HepG2 (cell line): ENCODE data around the gene TIPIN. TPM values are rescaled to one million over a fixed set of nuclear protein-coding genes. Genes with fewer than 3 reads are reported as not detected.

Source experiments
- CEBPB ChIP-seq: IDR thresholded peaks from 2 replicates; pipeline ENCODE4 v1.6.1; 2011; ENCODE audit warnings: low read depth, low read length, improper control_type of control experiment, borderline replicate concordance
- DNMT1 ChIP-seq: sonication (generic); formaldehyde crosslinking; IDR thresholded peaks from 2 replicates; pipeline ENCODE4 v1.5.1; 2020; ENCODE audit warnings: mild to moderate bottlenecking, missing genetic modification reagents
- FOSL2 ChIP-seq: sonication (generic); formaldehyde crosslinking; IDR thresholded peaks from 2 replicates; pipeline ENCODE4 v1.4.0; 2020; ENCODE audit warnings: missing genetic modification reagents
- FOXJ3 ChIP-seq: sonication (generic); formaldehyde crosslinking; IDR thresholded peaks from 2 replicates; pipeline ENCODE4 v1.4.0; 2020; ENCODE audit warnings: missing genetic modification reagents, mild to moderate bottlenecking, borderline replicate concordance
- HDAC2 ChIP-seq: sonication (generic); formaldehyde crosslinking; IDR thresholded peaks from 2 replicates; pipeline ENCODE4 v1.4.0; 2020; ENCODE audit warnings: missing genetic modification reagents
- KDM4B ChIP-seq: sonication (generic); formaldehyde crosslinking; IDR thresholded peaks from 2 replicates; pipeline ENCODE4 v1.4.0; 2020; ENCODE audit warnings: missing genetic modification reagents
- LCORL ChIP-seq, 2 experiments: fragments of 450-650 bp in 1 of 2; sonication (generic) in 1 of 2; formaldehyde crosslinking in 1 of 2; IDR thresholded peaks; 2 replicates each; pipeline versions ENCODE4 v1.5.0 to v1.6.1; 2017 to 2020; ENCODE audit warnings: antibody characterized with exemption in 1 of 2, missing genetic modification reagents in 1 of 2
- MZF1 ChIP-seq: sonication (generic); formaldehyde crosslinking; IDR thresholded peaks from 2 replicates; pipeline ENCODE4 v1.8.1; 2023; ENCODE audit warnings: mild to moderate bottlenecking, missing genetic modification reagents, borderline replicate concordance
- NFIC ChIP-seq: IDR thresholded peaks from 2 replicates; pipeline ENCODE4 v1.6.1; 2012; ENCODE audit warnings: mild to moderate bottlenecking, low read length, inconsistent platforms
- NPAS2 ChIP-seq: sonication (generic); formaldehyde crosslinking; IDR thresholded peaks from 2 replicates; pipeline ENCODE4 v1.8.0; 2022; ENCODE audit warnings: mild to moderate bottlenecking, missing genetic modification reagents, borderline replicate concordance
- PHB2 ChIP-seq: fragments of 450-650 bp; IDR thresholded peaks from 2 replicates; pipeline ENCODE4 v1.6.1; 2018; ENCODE audit not compliant: partially characterized antibody
- TP53 ChIP-seq: sonication (generic); formaldehyde crosslinking; conservative IDR thresholded peaks from 2 replicates; pipeline ENCODE4 v1.4.0; 2020; ENCODE audit warnings: missing genetic modification reagents
- ZMYM3 ChIP-seq: sonication (generic); formaldehyde crosslinking; IDR thresholded peaks from 2 replicates; pipeline ENCODE4 v1.5.1; 2020; ENCODE audit warnings: mild to moderate bottlenecking, missing genetic modification reagents
- ZNF253 ChIP-seq: sonication (generic); formaldehyde crosslinking; IDR thresholded peaks from 2 replicates; pipeline ENCODE4 v1.8.0; 2022; ENCODE audit warnings: mild to moderate bottlenecking, missing genetic modification reagents, borderline replicate concordance
- ZNF33B ChIP-seq: sonication (generic); formaldehyde crosslinking; IDR thresholded peaks from 2 replicates; pipeline ENCODE4 v1.5.1; 2020; ENCODE audit warnings: mild to moderate bottlenecking, missing genetic modification reagents
- ZNF343 ChIP-seq: sonication (generic); formaldehyde crosslinking; IDR thresholded peaks from 2 replicates; pipeline ENCODE4 v1.4.0; 2020; ENCODE audit warnings: mild to moderate bottlenecking, missing genetic modification reagents
- ZNF644 ChIP-seq: IDR thresholded peaks from 2 replicates; pipeline ENCODE4 v1.6.1; 2016; ENCODE audit warnings: low read depth
- ZNF713 ChIP-seq: sonication (generic); formaldehyde crosslinking; IDR thresholded peaks from 2 replicates; pipeline ENCODE4 v1.4.0; 2020; ENCODE audit warnings: mild to moderate bottlenecking, missing genetic modification reagents
- ZNF782 ChIP-seq: sonication (generic); formaldehyde crosslinking; IDR thresholded peaks from 2 replicates; pipeline ENCODE4 v1.4.0; 2020; ENCODE audit warnings: missing genetic modification reagents, mild to moderate bottlenecking, borderline replicate concordance
- ZSCAN31 ChIP-seq: sonication (generic); formaldehyde crosslinking; IDR thresholded peaks from 2 replicates; pipeline ENCODE4 v1.5.0; 2020; ENCODE audit warnings: low read depth, mild to moderate bottlenecking, missing genetic modification reagents
- polyA plus RNA-seq, 8 experiments: library from polyadenylated mRNA; depleted of rRNA in 3 of 8; stranded (reverse) in 7 of 8; unstranded in 1 of 8; fragments of >200 nt; fragmentation: Illumina TruSeq in 4 of 8; extraction: Trizol in 4 of 8; gene quantifications; 2 replicates each; pipeline versions ENCODE4 v1.2.1 to v1.2.3, GENCODE V29; 2011 to 2016; ENCODE audit warnings: low read depth in 4 of 8, missing spikeins in 1 of 8, mixed read lengths in 1 of 8; ENCODE audit not compliant: insufficient read depth in 1 of 8
- total RNA-seq, 5 experiments: library from RNA; depleted of rRNA; stranded (reverse); fragments of >200 nt; fragmentation: Illumina TruSeq; extraction: Trizol; gene quantifications; 2 replicates each; pipeline ENCODE4 v1.2.3, GENCODE V29; 2016; ENCODE audit warnings: low read depth in 1 of 5
- TF ChIP-seq, protein P1 (sequence below): IDR thresholded peaks from 2 replicates; pipeline ENCODE4 v1.4.0; 2020; ENCODE audit warnings: mild to moderate bottlenecking, missing genetic modification reagents
- TF ChIP-seq, protein P2 (sequence below): IDR thresholded peaks from 2 replicates; pipeline ENCODE4 v1.6.1; 2016; ENCODE audit warnings: control low read depth
- TF ChIP-seq, protein P3 (sequence below): sonication (generic); formaldehyde crosslinking; IDR thresholded peaks from 2 replicates; pipeline ENCODE4 v1.4.0; 2020; ENCODE audit warnings: missing genetic modification reagents, mild to moderate bottlenecking, borderline replicate concordance
- TF ChIP-seq, protein P4 (sequence below): sonication (generic); formaldehyde crosslinking; IDR thresholded peaks from 2 replicates; pipeline ENCODE4 v1.4.0; 2020; ENCODE audit warnings: mild to moderate bottlenecking, missing genetic modification reagents
- TF ChIP-seq, protein P5 (sequence below): sonication (generic); formaldehyde crosslinking; IDR thresholded peaks from 2 replicates; pipeline ENCODE4 v1.4.0; 2020; ENCODE audit warnings: missing genetic modification reagents, borderline replicate concordance

The TIPIN gene
- total and polyA plus RNA-seq, 2 of the 13 experiments (the other 11 are each of a cell fraction or from before 2014, with no cell fraction given) = 2.7 to 28.6 TPM

DNA sequence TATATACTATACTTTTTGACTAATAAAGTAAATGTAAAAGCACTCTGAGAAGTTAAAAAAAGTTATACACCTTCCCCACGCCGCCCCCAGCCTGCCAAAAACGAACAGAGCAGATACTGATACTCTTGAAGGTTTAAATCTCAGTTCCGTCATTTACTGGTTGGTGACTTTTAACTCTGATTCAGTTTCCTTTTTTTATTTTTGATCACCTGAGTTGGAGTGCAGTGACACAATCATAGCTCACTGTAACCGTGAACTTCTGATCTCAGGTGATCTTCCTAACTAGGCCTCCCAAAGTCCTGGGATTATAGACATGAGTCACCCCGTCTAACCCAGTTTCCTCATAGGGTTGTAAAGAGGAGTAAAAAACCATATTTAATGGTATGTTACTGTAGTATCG is 3.3 kb upstream of the TIPIN start (continued):
- TF ChIP-seq, protein P1, sequence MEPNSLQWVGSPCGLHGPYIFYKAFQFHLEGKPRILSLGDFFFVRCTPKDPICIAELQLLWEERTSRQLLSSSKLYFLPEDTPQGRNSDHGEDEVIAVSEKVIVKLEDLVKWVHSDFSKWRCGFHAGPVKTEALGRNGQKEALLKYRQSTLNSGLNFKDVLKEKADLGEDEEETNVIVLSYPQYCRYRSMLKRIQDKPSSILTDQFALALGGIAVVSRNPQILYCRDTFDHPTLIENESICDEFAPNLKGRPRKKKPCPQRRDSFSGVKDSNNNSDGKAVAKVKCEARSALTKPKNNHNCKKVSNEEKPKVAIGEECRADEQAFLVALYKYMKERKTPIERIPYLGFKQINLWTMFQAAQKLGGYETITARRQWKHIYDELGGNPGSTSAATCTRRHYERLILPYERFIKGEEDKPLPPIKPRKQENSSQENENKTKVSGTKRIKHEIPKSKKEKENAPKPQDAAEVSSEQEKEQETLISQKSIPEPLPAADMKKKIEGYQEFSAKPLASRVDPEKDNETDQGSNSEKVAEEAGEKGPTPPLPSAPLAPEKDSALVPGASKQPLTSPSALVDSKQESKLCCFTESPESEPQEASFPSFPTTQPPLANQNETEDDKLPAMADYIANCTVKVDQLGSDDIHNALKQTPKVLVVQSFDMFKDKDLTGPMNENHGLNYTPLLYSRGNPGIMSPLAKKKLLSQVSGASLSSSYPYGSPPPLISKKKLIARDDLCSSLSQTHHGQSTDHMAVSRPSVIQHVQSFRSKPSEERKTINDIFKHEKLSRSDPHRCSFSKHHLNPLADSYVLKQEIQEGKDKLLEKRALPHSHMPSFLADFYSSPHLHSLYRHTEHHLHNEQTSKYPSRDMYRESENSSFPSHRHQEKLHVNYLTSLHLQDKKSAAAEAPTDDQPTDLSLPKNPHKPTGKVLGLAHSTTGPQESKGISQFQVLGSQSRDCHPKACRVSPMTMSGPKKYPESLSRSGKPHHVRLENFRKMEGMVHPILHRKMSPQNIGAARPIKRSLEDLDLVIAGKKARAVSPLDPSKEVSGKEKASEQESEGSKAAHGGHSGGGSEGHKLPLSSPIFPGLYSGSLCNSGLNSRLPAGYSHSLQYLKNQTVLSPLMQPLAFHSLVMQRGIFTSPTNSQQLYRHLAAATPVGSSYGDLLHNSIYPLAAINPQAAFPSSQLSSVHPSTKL = no peak
- TF ChIP-seq LCORL (IDR thresholded peaks at IDR 0.05) (no peak), LCORL (CRISPR knock-in tag; IDR thresholded peaks at IDR 0.05) (0 out of 2 replicates have a peak, but pooled peaks have one; percentile 38), ZNF782 (CRISPR knock-in tag) (no peak), PHB2 (no peak), ZNF253 (CRISPR knock-in tag) (no peak), ZNF713 (CRISPR knock-in tag) (no peak), TP53 (no peak), MZF1 (CRISPR knock-in tag) (no peak), HDAC2 (CRISPR knock-in tag) (no peak), CEBPB (no peak), ZNF33B (CRISPR knock-in tag) (no peak), DNMT1 (no peak), NFIC (no peak), NPAS2 (CRISPR knock-in tag) (no peak), ZMYM3 (no peak), FOSL2 (CRISPR knock-in tag) (peak; percentile 85), ZNF343 (no peak), ZSCAN31 (CRISPR knock-in tag) (no peak), KDM4B (no peak), FOXJ3 (no peak), ZNF644 (CRISPR knock-in tag) (no peak)
- TF ChIP-seq, protein P2, sequence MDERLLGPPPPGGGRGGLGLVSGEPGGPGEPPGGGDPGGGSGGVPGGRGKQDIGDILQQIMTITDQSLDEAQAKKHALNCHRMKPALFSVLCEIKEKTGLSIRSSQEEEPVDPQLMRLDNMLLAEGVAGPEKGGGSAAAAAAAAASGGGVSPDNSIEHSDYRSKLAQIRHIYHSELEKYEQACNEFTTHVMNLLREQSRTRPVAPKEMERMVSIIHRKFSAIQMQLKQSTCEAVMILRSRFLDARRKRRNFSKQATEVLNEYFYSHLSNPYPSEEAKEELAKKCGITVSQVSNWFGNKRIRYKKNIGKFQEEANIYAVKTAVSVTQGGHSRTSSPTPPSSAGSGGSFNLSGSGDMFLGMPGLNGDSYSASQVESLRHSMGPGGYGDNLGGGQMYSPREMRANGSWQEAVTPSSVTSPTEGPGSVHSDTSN (CRISPR knock-in tag) = no peak
- TF ChIP-seq, protein P3, sequence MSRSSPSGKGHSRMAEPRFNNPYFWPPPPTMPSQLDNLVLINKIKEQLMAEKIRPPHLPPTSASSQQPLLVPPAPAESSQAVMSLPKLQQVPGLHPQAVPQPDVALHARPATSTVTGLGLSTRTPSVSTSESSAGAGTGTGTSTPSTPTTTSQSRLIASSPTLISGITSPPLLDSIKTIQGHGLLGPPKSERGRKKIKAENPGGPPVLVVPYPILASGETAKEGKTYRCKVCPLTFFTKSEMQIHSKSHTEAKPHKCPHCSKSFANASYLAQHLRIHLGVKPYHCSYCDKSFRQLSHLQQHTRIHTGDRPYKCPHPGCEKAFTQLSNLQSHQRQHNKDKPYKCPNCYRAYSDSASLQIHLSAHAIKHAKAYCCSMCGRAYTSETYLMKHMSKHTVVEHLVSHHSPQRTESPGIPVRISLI (CRISPR knock-in tag) = no peak
- TF ChIP-seq, protein P4, sequence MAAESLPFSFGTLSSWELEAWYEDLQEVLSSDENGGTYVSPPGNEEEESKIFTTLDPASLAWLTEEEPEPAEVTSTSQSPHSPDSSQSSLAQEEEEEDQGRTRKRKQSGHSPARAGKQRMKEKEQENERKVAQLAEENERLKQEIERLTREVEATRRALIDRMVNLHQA (CRISPR knock-in tag) = no peak
- TF ChIP-seq, protein P5, sequence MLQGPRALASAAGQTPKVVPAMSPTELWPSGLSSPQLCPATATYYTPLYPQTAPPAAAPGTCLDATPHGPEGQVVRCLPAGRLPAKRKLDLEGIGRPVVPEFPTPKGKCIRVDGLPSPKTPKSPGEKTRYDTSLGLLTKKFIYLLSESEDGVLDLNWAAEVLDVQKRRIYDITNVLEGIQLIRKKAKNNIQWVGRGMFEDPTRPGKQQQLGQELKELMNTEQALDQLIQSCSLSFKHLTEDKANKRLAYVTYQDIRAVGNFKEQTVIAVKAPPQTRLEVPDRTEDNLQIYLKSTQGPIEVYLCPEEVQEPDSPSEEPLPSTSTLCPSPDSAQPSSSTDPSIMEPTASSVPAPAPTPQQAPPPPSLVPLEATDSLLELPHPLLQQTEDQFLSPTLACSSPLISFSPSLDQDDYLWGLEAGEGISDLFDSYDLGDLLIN (CRISPR knock-in tag) = no peak
